Heart left ventricle (tissue), 13 donors: ENCODE measurements around the gene MCC.

ENCODE experiments used
- CTCF ChIP-seq, 12 donors: fragments of 200-600 bp; sonication (generic) in 4 of 12; IDR thresholded peaks; one replicate each; pipeline versions ENCODE4 v1.5.0 to v1.8.0; 2018 to 2022; ENCODE audit warnings: antibody characterized with exemption in 12 of 12, mild to moderate bottlenecking in 5 of 12
- POLR2A ChIP-seq, 2 donors: fragments of 450-650 bp; IDR thresholded peaks; one replicate each; pipeline ENCODE4 v1.6.1; 2017; ENCODE audit warnings: antibody characterized with exemption in 2 of 2, mild to moderate bottlenecking in 2 of 2, moderate library complexity in 2 of 2
- donor health status: ischemic (EF 13 %, LVEDD 7.1; RV severe dilation, severe dysfunction).
- donor health status: DM: no; HTN: yes; CAD: no.
- donor health status: DM: no; HTN: no; CAD: no.
- donor health status: ischemic (EF 25% LVEDD 6.9; RV normal size, moderate dysfunction).
- donor health status: ischemic (EF 25% LVEDD 5.7; RV mildly dilated, moderate dysfunction).
- donor health status: ischemic (EF 35%, LVEDD 5.7; RV mildly dilated, moderate dysfunction).
- donor health status: nonischemic (EF 11% LVEDD 7.7; RV severe dilation, severe dysfunction).
- donor health status: DM: yes; HTN: yes; CAD: no.
- donor health status: PGD.
- donor health status: ischemic (EF 29% LVEDD 5.4; RV normal size, mild dysfunction).
- donor health status: nonischemic (EF 23%, LVEDD 6.1; RV moderate dilation, normal function).

DNA sequence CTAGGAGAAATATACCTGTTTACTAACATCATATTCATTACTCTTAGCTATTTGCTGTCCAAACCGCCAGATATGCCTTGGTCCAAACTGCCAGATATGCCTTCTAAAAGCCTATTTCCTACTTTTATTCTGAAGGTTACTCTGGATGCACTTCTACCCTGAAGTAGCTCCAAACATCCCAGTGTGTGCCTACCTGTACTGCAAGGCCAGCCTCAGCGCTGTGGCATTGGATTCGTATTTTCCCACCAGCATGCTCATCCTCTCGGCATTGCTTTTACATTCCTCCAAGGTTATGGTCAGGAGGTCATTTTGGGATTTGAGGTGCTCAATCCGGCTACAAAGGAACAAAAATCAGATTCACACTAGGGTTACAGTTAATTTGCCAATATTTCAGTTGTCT, 417.4 kb downstream of the MCC start:
- no peak for TF ChIP-seq CTCF (IDR thresholded peaks at IDR 0.05)
- TF ChIP-seq POLR2A (IDR thresholded peaks at IDR 0.05), result no peak
